ENCODE measurements around the gene ISOC1.

Gene ISOC1

DNA sequence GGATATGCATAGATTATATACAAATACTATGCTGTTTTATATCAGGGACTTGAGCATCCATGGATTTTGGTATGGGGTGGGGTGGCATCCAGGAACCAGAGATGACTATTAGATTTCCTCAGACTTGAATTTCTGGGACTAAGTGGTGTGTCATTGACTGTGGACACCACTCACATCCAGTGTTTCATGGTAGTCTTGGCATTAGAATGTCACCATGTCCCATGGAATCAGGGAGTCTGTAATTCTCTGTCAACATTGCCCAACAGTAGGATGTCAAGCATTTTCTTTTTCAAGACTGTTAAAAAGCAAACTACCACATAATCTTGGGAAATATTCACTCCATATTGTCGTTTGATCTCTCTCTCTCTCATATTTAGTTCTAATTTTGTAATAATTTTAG lies 13.1 kb downstream of the ISOC1 start:
- H3K23ac ChIP-seq (ENCODE audit: low read length) = no peak overlapping the region
- no peak overlapping the region for H2BK5ac ChIP-seq (ENCODE audit: low read depth, low read length, poor library complexity)
- no peak overlapping the region for H4K8ac ChIP-seq (ENCODE audit: low read depth, low read length)
- H3K36me3 ChIP-seq (ENCODE audit: control insufficient read depth in 1 of 2, insufficient read depth in 2 of 2, low read length in 2 of 2) = peaks cover 0 to 2% of the 10 kb centered on the region in 2 experiments
- no peak for DNase-seq
- H2BK120ac ChIP-seq (ENCODE audit: insufficient read depth, low read length, poor library complexity) = no peak overlapping the region
- H3K9me3 ChIP-seq (ENCODE audit: insufficient read depth, low read depth, low read length) = no peaks in the 10 kb centered on the region
- H3K4me1 ChIP-seq (ENCODE audit: control insufficient read depth in 1 of 2, insufficient read depth in 2 of 2, low read length in 2 of 2) = no peaks in the 10 kb centered on the region
- no peak overlapping the region for H3K4ac ChIP-seq (ENCODE audit: low read depth, low read length)
- no peak overlapping the region for H3K4me2 ChIP-seq (ENCODE audit: low read length)
- no peaks in the 10 kb centered on the region for H3K79me2 ChIP-seq (ENCODE audit: control insufficient read depth, insufficient read depth, low read length, poor library complexity)
- H3K79me1 ChIP-seq (ENCODE audit: low read length) = no peaks in the 10 kb centered on the region
- no peak overlapping the region for H2AFZ ChIP-seq (ENCODE audit: insufficient read depth, low read length, poor library complexity)
- no CpG with 5 or more reads among the region's 1 CpG for WGBS (ENCODE audit: extremely low coverage, insufficient coverage, insufficient read length)
- no peak overlapping the region for H3K18ac ChIP-seq (ENCODE audit: low read length)
- H3K4me3 ChIP-seq (ENCODE audit: low read depth, low read length) = no peak overlapping the region
- H2AK5ac ChIP-seq (ENCODE audit: low read length) = no peak overlapping the region
- no peaks in the 10 kb centered on the region for H3K27me3 ChIP-seq (ENCODE audit: insufficient read depth, low read length)
- H4K12ac ChIP-seq (ENCODE audit: low read depth, low read length) = no peak overlapping the region
- H3K14ac ChIP-seq (ENCODE audit: low read length) = no peak overlapping the region
- no peak overlapping the region for H4K91ac ChIP-seq (ENCODE audit: low read depth, low read length)
- H3K9ac ChIP-seq (ENCODE audit: low read length) = no peak overlapping the region
- no peak overlapping the region for H2BK12ac ChIP-seq (ENCODE audit: low read length)
- H3K27ac ChIP-seq (ENCODE audit: low read depth, low read length) = no peak overlapping the region

GRCh38 chr5:129110742-129111141 lies 16.2 kb downstream of the ISOC1 start:
- no peak overlapping the region for H3K9ac ChIP-seq (ENCODE audit: low read length)
- no peak overlapping the region for H2BK12ac ChIP-seq (ENCODE audit: low read length)
- H2BK5ac ChIP-seq (ENCODE audit: low read depth, low read length, poor library complexity) = no peak overlapping the region
- no peak overlapping the region for H4K12ac ChIP-seq (ENCODE audit: low read depth, low read length)
- H3K14ac ChIP-seq (ENCODE audit: low read length) = no peak overlapping the region
- no peak overlapping the region for H2AK5ac ChIP-seq (ENCODE audit: low read length)
- no peak overlapping the region for H4K8ac ChIP-seq (ENCODE audit: low read depth, low read length)
- no peaks in the 10 kb centered on the region for H3K27me3 ChIP-seq (ENCODE audit: insufficient read depth, low read length)
- H3K23ac ChIP-seq (ENCODE audit: low read length) = no peak overlapping the region
- no peaks in the 10 kb centered on the region for H3K9me3 ChIP-seq (ENCODE audit: insufficient read depth, low read depth, low read length)
- WGBS (ENCODE audit: extremely low coverage, insufficient coverage, insufficient read length) = no CpG with 5 or more reads among the region's 3 CpGs
- H3K4me3 ChIP-seq (ENCODE audit: low read depth, low read length) = no peak overlapping the region
- H3K27ac ChIP-seq (ENCODE audit: low read depth, low read length) = no peak overlapping the region
- H3K36me3 ChIP-seq (ENCODE audit: control insufficient read depth in 1 of 2, insufficient read depth in 2 of 2, low read length in 2 of 2) = peaks cover 0 to 2% of the 10 kb centered on the region in 2 experiments
- H2BK120ac ChIP-seq (ENCODE audit: insufficient read depth, low read length, poor library complexity) = no peak overlapping the region
- no peak for DNase-seq
- H3K4me1 ChIP-seq (ENCODE audit: control insufficient read depth in 1 of 2, insufficient read depth in 2 of 2, low read length in 2 of 2) = peaks cover 0 to 2% of the 10 kb centered on the region in 2 experiments
- H2AFZ ChIP-seq (ENCODE audit: insufficient read depth, low read length, poor library complexity) = no peak overlapping the region
- H4K91ac ChIP-seq (ENCODE audit: low read depth, low read length) = no peak overlapping the region
- no peaks in the 10 kb centered on the region for H3K79me1 ChIP-seq (ENCODE audit: low read length)
- no peak overlapping the region for H3K18ac ChIP-seq (ENCODE audit: low read length)
- no peak overlapping the region for H3K4ac ChIP-seq (ENCODE audit: low read depth, low read length)
- no peak overlapping the region for H3K4me2 ChIP-seq (ENCODE audit: low read length)
- H3K79me2 ChIP-seq (ENCODE audit: control insufficient read depth, insufficient read depth, low read length, poor library complexity) = no peaks in the 10 kb centered on the region

- WGBS (ENCODE audit: extremely low coverage, insufficient coverage, insufficient read length) = no CpG with 5 or more reads among the region's 2 CpGs
- H3K79me2 ChIP-seq (ENCODE audit: control insufficient read depth, insufficient read depth, low read length, poor library complexity) = no peaks in the 10 kb centered on the region
- no peak overlapping the region for H4K12ac ChIP-seq (ENCODE audit: low read depth, low read length)
- no peak overlapping the region for H3K4me2 ChIP-seq (ENCODE audit: low read length)
- DNase-seq = no peak
- peaks cover 0 to 2% of the 10 kb centered on the region in 2 experiments for H3K36me3 ChIP-seq (ENCODE audit: control insufficient read depth in 1 of 2, insufficient read depth in 2 of 2, low read length in 2 of 2)
- H4K91ac ChIP-seq (ENCODE audit: low read depth, low read length) = no peak overlapping the region
- no peak overlapping the region for H3K18ac ChIP-seq (ENCODE audit: low read length)
- no peak overlapping the region for H3K23ac ChIP-seq (ENCODE audit: low read length)
- H3K79me1 ChIP-seq (ENCODE audit: low read length) = no peaks in the 10 kb centered on the region
- no peak overlapping the region for H2AFZ ChIP-seq (ENCODE audit: insufficient read depth, low read length, poor library complexity)
- no peak overlapping the region for H2BK5ac ChIP-seq (ENCODE audit: low read depth, low read length, poor library complexity)
- no peak overlapping the region for H2AK5ac ChIP-seq (ENCODE audit: low read length)
- no peaks in the 10 kb centered on the region for H3K9me3 ChIP-seq (ENCODE audit: insufficient read depth, low read depth, low read length)
- H3K4me1 ChIP-seq (ENCODE audit: control insufficient read depth in 1 of 2, insufficient read depth in 2 of 2, low read length in 2 of 2) = peaks cover 0 to 2% of the 10 kb centered on the region in 2 experiments
- no peak overlapping the region for H3K14ac ChIP-seq (ENCODE audit: low read length)
- no peak overlapping the region for H2BK12ac ChIP-seq (ENCODE audit: low read length)
- H3K27ac ChIP-seq (ENCODE audit: low read depth, low read length) = no peak overlapping the region
- no peak overlapping the region for H2BK120ac ChIP-seq (ENCODE audit: insufficient read depth, low read length, poor library complexity)
- H3K4ac ChIP-seq (ENCODE audit: low read depth, low read length) = no peak overlapping the region
- H4K8ac ChIP-seq (ENCODE audit: low read depth, low read length) = no peak overlapping the region
- no peaks in the 10 kb centered on the region for H3K27me3 ChIP-seq (ENCODE audit: insufficient read depth, low read length)
- H3K9ac ChIP-seq (ENCODE audit: low read length) = no peak overlapping the region
- H3K4me3 ChIP-seq (ENCODE audit: low read depth, low read length) = no peak overlapping the region
Observed at GRCh38 chr5:129111351-129111750, 16.8 kb downstream of the ISOC1 start.

GRCh38 chr5:129112295-129112694 lies 17.7 kb downstream of the ISOC1 start:
- Histone ChIP-seq H3K4me3 (ENCODE audit: low read depth, low read length) (no peak overlapping the region), H2AK5ac (ENCODE audit: low read length) (no peak overlapping the region), H3K4me2 (ENCODE audit: low read length) (no peak overlapping the region), H3K4me1 (ENCODE audit: control insufficient read depth in 1 of 2, insufficient read depth in 2 of 2, low read length in 2 of 2) (peaks cover 0 to 2% of the 10 kb centered on the region in 2 experiments), H3K79me2 (ENCODE audit: control insufficient read depth, insufficient read depth, low read length, poor library complexity) (no peaks in the 10 kb centered on the region), H4K91ac (ENCODE audit: low read depth, low read length) (no peak overlapping the region), H2AFZ (ENCODE audit: insufficient read depth, low read length, poor library complexity) (no peak overlapping the region), H3K36me3 (ENCODE audit: control insufficient read depth in 1 of 2, insufficient read depth in 2 of 2, low read length in 2 of 2) (no peaks in the 10 kb centered on the region), H3K9ac (ENCODE audit: low read length) (no peak overlapping the region), H4K8ac (ENCODE audit: low read depth, low read length) (no peak overlapping the region), H3K4ac (ENCODE audit: low read depth, low read length) (no peak overlapping the region), H3K18ac (ENCODE audit: low read length) (no peak overlapping the region), H4K12ac (ENCODE audit: low read depth, low read length) (no peak overlapping the region), H3K9me3 (ENCODE audit: insufficient read depth, low read depth, low read length) (no peaks in the 10 kb centered on the region), H2BK12ac (ENCODE audit: low read length) (no peak overlapping the region), H2BK120ac (ENCODE audit: insufficient read depth, low read length, poor library complexity) (no peak overlapping the region), H2BK5ac (ENCODE audit: low read depth, low read length, poor library complexity) (no peak overlapping the region), H3K27ac (ENCODE audit: low read depth, low read length) (no peak overlapping the region), H3K23ac (ENCODE audit: low read length) (no peak overlapping the region), H3K27me3 (ENCODE audit: insufficient read depth, low read length) (no peaks in the 10 kb centered on the region), H3K14ac (ENCODE audit: low read length) (no peak overlapping the region), H3K79me1 (ENCODE audit: low read length) (no peaks in the 10 kb centered on the region)
- no peak for DNase-seq
- no CpG with 5 or more reads among the region's 3 CpGs for WGBS (ENCODE audit: extremely low coverage, insufficient coverage, insufficient read length)
